K562 (cell line): ENCODE data around the gene PIMREG. TPM values are rescaled to one million over a fixed set of nuclear protein-coding genes. Genes with fewer than 3 reads are reported as not detected.

Source experiments
- ATAC-seq: fragments of 200-7000 bp; cut with Tn5 transposase; 3 replicates; pipeline ENCODE4 v1.9.1; 2020; ENCODE audit warnings: moderate library complexity
- BruUV-seq: library from RNA; stranded (reverse); fragments of 400-500 nt; replicated peaks from 2 replicates; lab custom pipeline; 2021; lab: Mats Ljungman, UMichigan
- CTCF ChIA-PET: fragments of 300-600 bp; formaldehyde crosslinking; extraction: SDS; loops from one replicate; lab custom pipeline; 2021; ENCODE audit warnings: low intra/inter-chr PET ratio; lab: Yijun Ruan, JAX
- POLR2A ChIA-PET: fragments of 300-600, 350-650 bp; sonication (Branson Sonifier 250); formaldehyde crosslinking; extraction: SDS; loops from one replicate; lab custom pipeline; 2021; ENCODE audit warnings: antibody characterized with exemption, inconsistent platforms; lab: Yijun Ruan, JAX
- DNase-seq, 4 experiments: peaks; one replicate each; pipeline versions ENCODE4 v3.0.0 to v3.0.0-alpha.2; 2011 to 2018; ENCODE audit warnings: low spot score in 3 of 4, mixed read lengths in 3 of 4; ENCODE audit errors: extremely low read depth in 1 of 4
- FAIRE-seq: peaks from 2 replicates; lab custom pipeline; 2011; peaks lifted over from hg19 to GRCh38; lab: Jason Lieb, UNC
- H2AFZ ChIP-seq: 2 replicates; pipeline ENCODE4 v1.6.0; 2011; ENCODE audit warnings: low read depth, low read length, control low read depth, inconsistent platforms
- H3K27ac ChIP-seq: fragments of 200-600 bp; 3 replicates; pipeline ENCODE4 v1.8.0; 2011; ENCODE audit warnings: low read depth, mild to moderate bottlenecking, control low read depth, inconsistent platforms, low read length, moderate library complexity, mixed read lengths; ENCODE audit errors: extremely low read depth
- H3K27me3 ChIP-seq, 2 experiments: fragments of 300-600 bp in 1 of 2; 2 replicates in 1 of 2; 3 replicates in 1 of 2; pipeline versions ENCODE4 v1.6.0 to v1.8.0; 2011; ENCODE audit warnings: inconsistent platforms in 2 of 2, low read length in 2 of 2, mild to moderate bottlenecking in 1 of 2, mixed read lengths in 1 of 2, moderate library complexity in 1 of 2; ENCODE audit not compliant: control insufficient read depth in 2 of 2, insufficient read depth in 2 of 2
- H3K36me3 ChIP-seq: fragments of 300-600 bp; 3 replicates; pipeline ENCODE4 v1.8.0; 2011; ENCODE audit warnings: mild to moderate bottlenecking, low read length, inconsistent platforms; ENCODE audit not compliant: control insufficient read depth, insufficient read depth
- H3K4me1 ChIP-seq, 2 experiments: fragments of 200-600 bp in 1 of 2; replicated peaks in 1 of 2; 2 replicates in 1 of 2; 3 replicates in 1 of 2; pipeline versions ENCODE4 v1.5.1 to v1.8.0; 2011; ENCODE audit warnings: inconsistent platforms in 2 of 2, low read length in 2 of 2, mild to moderate bottlenecking in 1 of 2, mixed read lengths in 1 of 2, moderate library complexity in 1 of 2; ENCODE audit not compliant: control insufficient read depth in 2 of 2, insufficient read depth in 2 of 2
- H3K4me2 ChIP-seq: 2 replicates; pipeline ENCODE4 v1.6.1; 2011; ENCODE audit warnings: low read length, control low read depth, inconsistent platforms, mixed read lengths; ENCODE audit not compliant: insufficient read depth
- H3K4me3 ChIP-seq: fragments of 200-600 bp; sonication (generic), shearing (Covaris generic); 2 replicates; pipeline ENCODE4 v1.5.1; 2016; ENCODE audit warnings: control low read depth, inconsistent platforms
- H3K79me2 ChIP-seq: fragments of 200-600 bp; 3 replicates; pipeline ENCODE4 v1.8.0; 2011; ENCODE audit warnings: low read length, inconsistent platforms; ENCODE audit not compliant: control insufficient read depth, insufficient read depth
- H3K9ac ChIP-seq, 2 experiments: 2 replicates each; pipeline versions ENCODE4 v1.6.0 to v1.6.1; 2011; ENCODE audit warnings: low read depth in 2 of 2, low read length in 2 of 2, control low read depth in 1 of 2, inconsistent platforms in 1 of 2, mild to moderate bottlenecking in 1 of 2, mixed read lengths in 1 of 2; ENCODE audit not compliant: insufficient read depth in 1 of 2
- H3K9me1 ChIP-seq: one replicate; pipeline ENCODE4 v1.6.0; 2011; ENCODE audit warnings: inconsistent platforms, mild to moderate bottlenecking, low read length, moderate library complexity; ENCODE audit not compliant: control insufficient read depth, insufficient read depth
- H3K9me3 ChIP-seq: replicated peaks from 2 replicates; pipeline ENCODE4 v1.5.1; 2011; ENCODE audit warnings: low read depth, low read length, inconsistent platforms; ENCODE audit not compliant: control insufficient read depth, insufficient read depth
- H4K20me1 ChIP-seq: replicated peaks from 2 replicates; pipeline ENCODE4 v1.6.1; 2011; ENCODE audit warnings: low read length, inconsistent platforms, mixed read lengths; ENCODE audit not compliant: control insufficient read depth, insufficient read depth
- BRF2 ChIP-seq: IDR thresholded peaks from 3 replicates; pipeline ENCODE4 v1.6.1; 2011; ENCODE audit warnings: borderline replicate concordance, mild to moderate bottlenecking; ENCODE audit not compliant: insufficient read length, insufficient read depth
- ERF ChIP-seq: fragments of 450-650 bp; formaldehyde crosslinking; IDR thresholded peaks from 2 replicates; pipeline ENCODE4 v1.4.0; 2020; ENCODE audit warnings: mild to moderate bottlenecking, mixed read lengths
- POLR2B ChIP-seq: fragments of 450-650 bp; IDR thresholded peaks from 2 replicates; pipeline ENCODE4 v1.6.1; 2018; ENCODE audit warnings: low read depth; ENCODE audit not compliant: partially characterized antibody
- U2AF2 ChIP-seq: fragments of 200-400 bp; formaldehyde crosslinking; optimal IDR thresholded peaks from 2 replicates; pipeline ENCODE3; 2017; ENCODE audit warnings: low read depth, mild to moderate bottlenecking, low read length
- ZEB2 ChIP-seq: fragments of 450-650 bp; IDR thresholded peaks from 2 replicates; pipeline ENCODE4 v1.6.1; 2016
- ZNF282 ChIP-seq: sonication (generic); formaldehyde crosslinking; IDR thresholded peaks from 2 replicates; pipeline ENCODE4 v1.8.1; 2023; ENCODE audit warnings: missing genetic modification reagents
- WGBS: fragments of 100-300 bp; shearing (Covaris generic); methylation state at CpG from one replicate; pipeline ENCODE4 v1.1.6; 2016; ENCODE audit warnings: low coverage, mixed read lengths; ENCODE audit not compliant: insufficient coverage; ENCODE audit errors: missing lambda C conversion rate; 5-methylcytosine and 5-hydroxymethylcytosine counted together
- in situ Hi-C: fragments of 300-500 bp; cut with MboI; formaldehyde crosslinking; loops from 4 replicates; pipeline ENCODE4 v1.15.0; 2018; ENCODE audit warnings: inconsistent platforms, mixed read lengths
- intact Hi-C: fragments of 100-400 bp; cut with micrococcal nuclease; formaldehyde crosslinking; loops from 2 replicates; pipeline ENCODE4 v1.14.2; 2022
- polyA plus RNA-seq, 8 experiments: library from polyadenylated mRNA; depleted of rRNA in 4 of 8; stranded (reverse) in 5 of 8; unstranded in 3 of 8; fragments of >200 nt; fragmentation: Nextera tagmentation in 2 of 8; fragmentation: Illumina TruSeq in 1 of 8; extraction: Ambion mirVana in 2 of 8; extraction: Trizol in 1 of 8; gene quantifications; 2 replicates each; pipeline versions ENCODE4 v1.2.1 to v1.2.3, GENCODE V29; 2011 to 2014; ENCODE audit warnings: inconsistent platforms in 1 of 8, missing spikeins in 1 of 8
- total RNA-seq, 7 experiments: library from RNA; depleted of rRNA in 6 of 7; stranded (reverse); fragments of >200 nt in 6 of 7; fragmentation: Illumina TruSeq in 2 of 7; extraction: Trizol in 2 of 7; gene quantifications; 2 replicates each; pipeline versions ENCODE4 v1.2.1 to v1.2.3, GENCODE V29; 2011 to 2021; ENCODE audit warnings: low replicate concordance in 1 of 7

Gene PIMREG
- total and polyA plus RNA-seq, 9 of the 15 experiments (the other 6 are each of a cell fraction or from before 2014, with no cell fraction given) = 1.1 to 16.7 (median 9.4) TPM

- TF ChIP-seq ERF (CRISPR knock-in tag) = no peak
- no peak for TF ChIP-seq U2AF2
- TF ChIP-seq BRF2 = no peak
- no peak for TF ChIP-seq ZNF282 (CRISPR knock-in tag)
Observed at GRCh38 chr17:6443692-6444570, at the start of gene PIMREG (continued).

DNA sequence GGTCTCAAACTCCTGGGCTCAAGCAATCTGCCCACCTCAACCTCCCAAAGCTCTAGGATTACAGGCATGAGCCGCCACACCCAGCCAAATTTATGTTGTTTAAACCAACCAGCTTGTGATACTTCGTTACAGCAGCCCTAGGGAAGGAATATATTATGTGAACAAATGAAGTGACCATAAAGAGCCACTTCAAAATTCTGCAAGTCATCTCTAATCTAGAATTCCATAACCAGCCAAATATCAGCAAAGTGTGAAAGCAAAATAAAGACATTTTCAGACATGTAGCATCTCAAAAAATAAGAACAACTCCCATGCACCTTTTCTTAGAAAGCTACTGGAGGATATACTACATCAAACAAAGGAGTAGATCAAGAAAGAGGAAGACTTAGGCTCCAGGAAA is 45.3 kb upstream of the PIMREG start:
- Histone ChIP-seq H3K79me2 (no peaks in the 10 kb centered on the region), H3K27me3 (peaks cover 0 to 20% of the 10 kb centered on the region in 2 experiments; a peak in 1 of 5 replicates), H3K9me1 (no peaks in the 10 kb centered on the region), H3K9me3 (no peaks in the 10 kb centered on the region), H3K4me3 (no peak overlapping the region), H3K27ac (no peak overlapping the region), H3K4me2 (no peak overlapping the region), H3K9ac (no peak overlapping the region), H4K20me1 (no peaks in the 10 kb centered on the region), H3K4me1 (no peaks in the 10 kb centered on the region), H2AFZ (no peak overlapping the region)
- FAIRE-seq (no peak), DNase-seq (no peak), ATAC-seq (no peak)
- in situ Hi-C loops = no loop called here
- CTCF ChIA-PET = no interaction called here
- no TSS peak for BruUV-seq
- POLR2A ChIA-PET = no interaction called here
- 0% methylated on average over 2 of the region's 2 CpGs for WGBS
- intact Hi-C loops = no loop called here
- TF ChIP-seq ZEB2 = no peak
- TF ChIP-seq POLR2B = no peak
- TF ChIP-seq, all 486 proteins: peak for 0
- no peaks in the 10 kb centered on the region for H3K36me3 ChIP-seq
